Activated gamma-delta T cell (primary cell): ENCODE results near the gene TMEM53.

ENCODE experiments used
- DNase-seq: peaks from one replicate; lab custom pipeline; 2025; lab: John Stamatoyannopoulos, UW

TMEM53 gene

DNA sequence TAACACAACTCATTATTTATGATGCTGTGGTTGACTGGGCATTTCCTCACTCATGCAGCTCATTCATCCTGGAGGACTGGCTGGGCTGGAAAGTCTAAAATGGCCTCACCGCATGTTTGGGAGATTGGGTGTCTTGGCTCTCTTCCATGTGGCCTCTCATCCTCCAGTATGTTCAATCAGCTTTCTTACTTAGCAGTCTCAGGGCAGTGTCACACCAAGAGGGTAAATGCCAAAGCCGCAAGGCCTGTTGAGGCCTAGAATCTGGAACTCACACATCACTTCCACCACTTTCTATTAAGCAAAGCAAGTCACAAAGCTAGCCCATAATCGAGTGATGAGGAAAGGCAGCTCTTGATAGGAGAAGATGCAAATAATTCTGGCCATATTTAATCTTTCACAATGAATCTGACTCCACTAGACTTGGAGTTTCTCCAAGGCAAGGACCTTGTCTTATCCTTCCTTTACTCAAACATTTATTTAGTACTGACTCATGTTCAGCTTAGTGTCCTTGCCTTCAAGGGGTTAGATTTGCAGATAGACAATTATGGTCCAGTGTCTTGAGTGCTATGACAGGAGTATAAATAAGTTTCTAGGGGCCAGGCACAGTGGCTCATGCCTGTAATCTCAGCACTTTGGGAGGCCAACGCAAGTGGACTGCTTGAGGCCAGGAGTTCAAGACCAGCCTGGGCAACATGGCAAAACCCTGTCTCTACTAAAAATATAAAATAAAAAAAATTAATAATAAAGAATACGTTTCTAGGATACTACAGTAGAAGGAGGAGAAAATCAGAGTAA lies 45.1 kb downstream of the TMEM53 start:
- no peak for DNase-seq

GRCh38 chr1:44625348-44625747 lies 48.9 kb downstream of the TMEM53 start:
- DNase-seq, result no peak

DNA sequence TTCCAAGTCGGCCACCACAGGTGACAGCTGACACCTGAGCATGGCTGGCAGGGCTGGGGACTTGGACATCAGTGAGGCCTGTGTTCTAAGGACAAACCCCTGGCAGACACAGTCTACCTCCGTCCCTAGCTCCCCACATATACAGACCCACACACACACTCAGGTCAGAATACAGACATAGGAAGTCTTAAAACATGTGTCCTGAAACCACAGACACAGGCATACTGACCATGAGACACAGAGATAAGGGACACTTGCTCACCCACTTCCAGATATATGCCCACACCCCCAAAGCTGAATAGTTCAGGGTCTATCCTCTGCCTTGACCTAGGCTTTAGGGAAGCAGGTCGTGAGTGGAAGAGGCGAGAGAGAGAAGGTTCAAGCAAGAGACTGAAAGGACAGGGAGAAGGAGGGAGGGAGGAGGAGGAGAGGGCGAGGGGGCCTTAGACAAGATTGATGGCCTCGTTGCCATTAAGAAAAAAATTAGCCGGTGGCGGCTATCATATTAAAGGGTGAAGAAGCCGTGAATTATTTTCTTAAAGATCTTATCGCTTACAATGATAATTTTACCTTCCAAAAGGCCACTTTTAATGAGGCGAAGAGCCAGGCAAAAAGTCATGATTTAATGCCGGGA lies 49.9 kb downstream of the TMEM53 start:
- no peak for DNase-seq

DNA sequence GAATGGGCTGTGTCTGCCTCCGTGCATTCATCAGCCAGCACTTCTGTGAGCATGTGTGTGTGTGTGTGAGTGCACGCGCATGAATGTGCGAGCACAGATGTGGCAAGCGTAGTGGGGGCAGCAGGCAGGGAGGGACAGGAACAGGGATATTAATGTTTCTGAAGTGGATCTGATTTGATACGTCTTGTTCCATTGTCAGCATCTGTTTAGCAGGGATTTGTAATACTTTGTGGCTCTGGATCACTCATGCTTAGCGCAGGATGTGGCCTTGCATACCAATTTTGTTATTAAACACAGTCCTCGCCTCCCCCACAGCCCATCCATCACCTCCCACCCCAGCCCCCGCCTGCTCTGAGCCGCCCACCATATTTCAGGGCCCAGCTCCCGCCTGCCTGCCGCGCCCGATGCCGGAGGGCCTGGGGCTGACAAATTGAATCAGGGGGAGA lies 52.4 kb downstream of the TMEM53 start:
- DNase-seq, result no peak

GRCh38 chr1:44620072-44620471 lies 54.2 kb downstream of the TMEM53 start:
- no peak for DNase-seq

- DNase-seq, result no peak
Measured at GRCh38 chr1:44619261-44619900, 54.9 kb downstream of the TMEM53 start.

- DNase-seq, result no peak
Measured at GRCh38 chr1:44617703-44618029, 56.6 kb downstream of the TMEM53 start.

GRCh38 chr1:44616991-44617702 lies 57.1 kb downstream of the TMEM53 start:
- no peak for DNase-seq

DNA sequence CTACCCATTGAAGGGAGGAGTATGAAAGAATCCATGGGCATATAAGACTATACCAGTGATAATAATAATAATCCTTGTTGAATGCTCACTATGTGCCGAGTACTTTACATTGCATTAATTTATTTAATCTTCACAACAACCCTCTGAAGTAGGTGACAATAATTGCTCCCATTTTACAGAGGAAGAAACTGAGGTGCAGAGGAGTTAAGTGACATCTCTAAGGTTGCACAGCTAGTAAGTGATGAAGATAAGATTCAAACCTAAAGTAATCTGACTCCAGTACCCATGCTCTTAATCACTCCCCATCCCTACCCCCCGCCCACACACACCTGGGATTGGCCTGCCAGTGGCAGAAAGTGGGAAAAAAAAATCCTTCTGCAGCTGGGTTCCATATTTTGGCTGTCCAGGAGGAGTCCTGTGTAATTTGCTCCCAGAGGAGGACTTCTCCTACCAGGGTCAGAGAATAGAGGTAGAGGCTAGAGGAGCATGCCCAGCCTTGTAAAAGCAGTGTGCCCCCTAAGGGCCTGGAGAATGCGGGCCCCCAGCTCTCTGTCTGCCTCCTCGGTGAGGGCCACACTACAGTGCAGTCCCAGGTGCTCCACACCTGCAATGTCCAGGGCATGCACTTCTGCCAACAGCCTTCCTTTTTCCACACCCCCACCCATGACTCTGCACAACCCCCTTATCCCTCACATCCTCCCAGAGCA lies 57.8 kb downstream of the TMEM53 start:
- DNase-seq, result no peak

GRCh38 chr1:44613941-44614340 lies 60.3 kb downstream of the TMEM53 start:
- no peak for DNase-seq

GRCh38 chr1:44611866-44612265 lies 62.4 kb downstream of the TMEM53 start:
- no peak for DNase-seq

GRCh38 chr1:44611419-44611818 lies 62.9 kb downstream of the TMEM53 start:
- no peak for DNase-seq

DNA sequence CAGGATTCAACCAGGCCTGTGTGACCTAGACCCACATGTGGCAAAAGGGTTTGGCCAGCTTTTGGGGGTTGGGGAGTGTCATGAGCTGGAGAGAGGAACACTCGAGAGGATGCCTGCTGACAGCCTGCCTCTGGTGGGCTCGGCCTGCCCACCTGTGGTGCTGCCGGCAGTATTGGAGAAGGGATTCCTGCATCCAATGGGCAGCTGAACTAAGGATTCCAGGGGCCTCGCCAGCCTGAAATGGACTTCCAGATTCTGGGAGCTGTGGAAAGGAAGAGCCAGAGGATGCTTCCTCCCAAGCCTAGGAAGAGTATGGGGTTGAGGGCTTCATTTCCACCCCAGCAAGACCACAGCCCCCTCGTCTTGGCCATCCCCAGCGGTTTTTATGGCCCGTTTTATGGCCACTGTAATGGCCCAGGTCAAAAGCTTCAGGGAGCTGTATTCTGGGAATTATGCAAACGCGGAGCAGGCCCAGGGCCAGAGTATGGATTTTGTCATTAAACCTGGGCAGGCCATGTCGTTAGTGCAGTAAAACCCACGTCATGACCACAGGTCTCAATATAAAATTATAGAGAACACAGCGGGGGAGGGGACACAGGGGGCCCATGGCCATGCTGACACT lies 63.6 kb downstream of the TMEM53 start:
- no peak for DNase-seq

DNA sequence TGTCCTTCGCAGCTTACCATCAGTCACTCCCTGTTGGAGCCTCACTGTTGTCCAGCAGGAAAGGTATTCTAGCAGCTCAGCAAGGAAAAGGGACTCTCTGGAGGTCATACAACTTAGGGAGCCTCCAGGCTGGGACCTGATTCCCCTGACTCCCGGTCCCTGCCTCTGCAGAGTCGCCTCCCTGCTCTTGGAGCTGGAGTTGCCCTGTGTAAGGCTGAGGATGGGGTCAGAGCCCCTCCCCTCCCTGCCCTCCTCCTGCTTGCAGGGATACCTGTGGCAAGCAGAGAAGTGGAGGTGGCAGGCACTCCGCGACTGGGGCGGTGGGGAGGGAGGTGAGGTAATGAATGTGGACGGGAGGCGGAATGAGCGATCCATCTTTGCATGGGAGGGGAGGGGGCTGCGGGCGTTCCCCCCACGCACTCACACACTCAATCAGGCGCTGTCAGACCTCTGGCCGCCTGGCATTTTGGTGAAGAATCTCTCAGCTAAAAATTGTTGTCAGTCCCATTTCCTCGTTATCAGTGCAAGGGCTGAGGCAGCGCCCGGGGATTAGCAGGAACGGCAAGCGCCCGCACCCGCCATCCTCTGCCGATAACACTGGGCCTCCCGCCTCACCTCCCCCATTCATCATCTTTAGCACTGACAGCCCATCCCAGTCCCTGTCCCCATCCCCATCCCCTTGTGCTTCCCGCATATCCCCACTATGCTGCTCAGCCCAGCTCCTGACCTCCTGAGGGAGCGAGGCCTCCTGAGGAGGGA lies 64.3 kb downstream of the TMEM53 start:
- no peak for DNase-seq

GRCh38 chr1:44609412-44609767 lies 64.9 kb downstream of the TMEM53 start:
- DNase-seq, result no peak

DNA sequence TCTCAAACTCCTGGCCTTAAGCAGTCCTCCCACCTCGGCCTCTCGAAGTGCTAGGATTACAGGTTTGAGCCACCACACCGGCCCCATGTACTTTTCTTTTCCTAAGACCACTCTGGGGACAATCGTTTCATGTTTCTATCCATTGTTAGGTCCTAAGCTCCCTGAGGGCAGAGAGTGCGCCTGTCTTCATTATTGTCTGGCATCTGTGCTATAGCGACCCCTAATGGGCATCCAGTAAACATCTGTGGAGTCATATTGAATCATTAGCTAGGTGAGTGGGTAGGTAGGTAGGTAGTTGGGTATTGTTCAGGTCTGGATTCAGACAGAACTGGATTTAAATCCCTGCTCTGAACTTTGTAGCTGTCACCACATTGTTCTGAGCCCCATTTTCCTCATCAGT lies 66.1 kb downstream of the TMEM53 start:
- no peak for DNase-seq

- DNase-seq, result no peak
Measured at GRCh38 chr1:44606701-44607281, 67.5 kb downstream of the TMEM53 start.

- no peak for DNase-seq
Measured at GRCh38 chr1:44605914-44606615, 68.2 kb downstream of the TMEM53 start.

DNA sequence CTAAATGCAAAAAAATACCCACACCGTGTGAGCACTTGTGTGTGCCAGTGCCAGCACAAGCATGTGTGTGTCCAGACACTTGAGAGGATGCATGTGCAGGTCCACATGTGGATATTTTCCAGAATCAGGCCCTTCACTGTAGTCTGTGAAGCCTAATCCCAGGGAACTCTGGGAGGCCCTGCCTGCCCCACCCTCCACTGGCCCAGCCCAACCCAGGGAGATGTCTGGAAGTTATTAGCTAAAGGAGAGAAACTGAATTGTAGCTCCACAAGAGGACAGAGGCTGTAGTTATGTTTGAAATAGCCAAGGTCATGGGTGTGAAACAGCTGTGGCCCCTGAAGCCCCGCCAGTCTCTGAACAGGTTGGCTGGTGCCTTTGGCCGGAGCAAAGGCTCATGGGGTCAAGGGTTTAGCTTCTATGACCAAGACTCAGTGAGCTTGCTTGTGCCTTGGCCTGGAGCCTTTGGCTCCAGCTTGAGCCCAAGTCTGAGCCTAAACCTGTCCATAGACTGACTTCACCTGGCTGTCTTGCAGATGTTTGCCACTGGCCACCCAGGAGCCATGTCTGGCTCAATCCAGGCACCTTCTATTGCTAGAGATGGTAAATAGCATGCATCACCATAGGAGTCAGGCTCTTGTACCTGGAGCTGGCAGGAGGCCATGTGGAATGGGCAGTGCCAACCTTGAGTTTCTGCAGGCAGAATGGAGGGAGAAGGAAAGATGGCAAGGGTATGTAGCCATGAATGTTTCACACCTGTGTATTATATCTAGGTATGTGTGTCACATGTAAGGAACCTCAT lies 69.9 kb downstream of the TMEM53 start:
- DNase-seq, result no peak
